Glutamatergic neuron (in vitro differentiated cells): ENCODE results near the gene SLC17A7. TPM values are rescaled to one million over a fixed set of nuclear protein-coding genes. Genes with fewer than 3 reads are reported as not detected.

ENCODE experiments used
- DNase-seq: peaks from one replicate; pipeline ENCODE4 v3.0.0; 2022
- H3K27ac Mint-ChIP-seq: one replicate; pipeline ENCODE4 v1.8.0; 2020; ENCODE audit warnings: mild to moderate bottlenecking, mixed read lengths, inconsistent platforms; ENCODE audit not compliant: unreplicated experiment
- H3K27me3 Mint-ChIP-seq: one replicate; pipeline ENCODE4 v1.8.0; 2020; ENCODE audit warnings: mild to moderate bottlenecking, moderate library complexity, mixed read lengths, inconsistent platforms; ENCODE audit not compliant: unreplicated experiment
- H3K36me3 Mint-ChIP-seq: one replicate; pipeline ENCODE4 v1.8.0; 2020; ENCODE audit warnings: mild to moderate bottlenecking, mixed read lengths, inconsistent platforms; ENCODE audit not compliant: unreplicated experiment
- H3K4me1 Mint-ChIP-seq: one replicate; pipeline ENCODE4 v1.8.0; 2020; ENCODE audit warnings: mild to moderate bottlenecking, low read depth, mixed read lengths, inconsistent platforms; ENCODE audit not compliant: unreplicated experiment
- H3K4me3 Mint-ChIP-seq: one replicate; pipeline ENCODE4 v1.8.0; 2020; ENCODE audit warnings: mild to moderate bottlenecking, mixed read lengths, inconsistent platforms; ENCODE audit not compliant: unreplicated experiment
- H3K9me3 Mint-ChIP-seq: one replicate; pipeline ENCODE4 v1.8.0; 2020; ENCODE audit warnings: mild to moderate bottlenecking, moderate library complexity, mixed read lengths, inconsistent platforms; ENCODE audit not compliant: unreplicated experiment
- CTCF ChIP-seq: fragments of 200-600 bp; sonication (generic); IDR thresholded peaks from one replicate; pipeline ENCODE4 v1.5.0; 2021; ENCODE audit not compliant: partially characterized antibody, unreplicated experiment
- total RNA-seq: library from RNA; stranded (reverse); fragmentation: NEBNext Ultra II Directional; extraction: Animal tissue kit (Norgen Biotek cat#: 25700); gene quantifications from one replicate; pipeline ENCODE4 v1.2.1, GENCODE V29; 2021; ENCODE audit not compliant: unreplicated experiment

Gene SLC17A7
- total RNA-seq, 1 donor from 2014 or later, result 188 TPM

GRCh38 chr19:49425178-49425577 is 16.1 kb downstream of the SLC17A7 start, which contains the start of gene GFY:
Gene GFY (plus strand): TSS chr19:49425388. CDS start chr19:49426431, 1,043 bp downstream.
- Mint-ChIP-seq H3K4me1 (peaks cover 44% of the 10 kb centered on the region), H3K4me3 (peak within 1 kb of the TSS; percentile 73)

GRCh38 chr19:49423985-49424303 is 17.4 kb downstream of the SLC17A7 start:
- peaks cover 36% of the 10 kb centered on the region for H3K4me1 Mint-ChIP-seq
- no peak for TF ChIP-seq CTCF
- H3K36me3 Mint-ChIP-seq, result no peaks in the 10 kb centered on the region
- peak overlapping the region; percentile 79 for H3K4me3 Mint-ChIP-seq
- H3K27me3 Mint-ChIP-seq, result peaks cover 33% of the 10 kb centered on the region
- peaks cover 21% of the 10 kb centered on the region for H3K9me3 Mint-ChIP-seq
- no peak for DNase-seq
- peak overlapping the region; percentile 24 for H3K27ac Mint-ChIP-seq

More at GRCh38 chr19:49425178-49425577, 16.1 kb downstream of the SLC17A7 start, which contains the start of gene GFY:
- H3K9me3 Mint-ChIP-seq, result peaks cover 21% of the 10 kb centered on the region
- H3K36me3 Mint-ChIP-seq, result peaks cover 7% of the 10 kb centered on the region
- peaks cover 39% of the 10 kb centered on the region for H3K27me3 Mint-ChIP-seq
- no peak for DNase-seq
- no peak within 1 kb of the TSS for H3K27ac Mint-ChIP-seq
- no peak for TF ChIP-seq CTCF

GRCh38 chr19:49423071-49423984 is 18.0 kb downstream of the SLC17A7 start, which contains the start of gene PTH2:
Gene PTH2 (minus strand): TSS chr19:49423441. CDS start chr19:49423339, 102 bp downstream.
- Mint-ChIP-seq H3K36me3 (no peaks in the 10 kb centered on the region), H3K27ac (peak within 1 kb of the TSS; percentile 24), H3K4me1 (peaks cover 34% of the 10 kb centered on the region), H3K27me3 (peaks cover 31% of the 10 kb centered on the region), H3K9me3 (peaks cover 20% of the 10 kb centered on the region), H3K4me3 (peak within 1 kb of the TSS; percentile 88)
- no peak for TF ChIP-seq CTCF
- no peak for DNase-seq

- peak; percentile 79 for TF ChIP-seq CTCF
- peaks cover 28% of the 10 kb centered on the region for H3K27me3 Mint-ChIP-seq
- peak overlapping the region; percentile 88 for H3K4me3 Mint-ChIP-seq
- H3K27ac Mint-ChIP-seq, result peak overlapping the region; percentile 22
- H3K36me3 Mint-ChIP-seq, result no peaks in the 10 kb centered on the region
- H3K4me1 Mint-ChIP-seq, result peaks cover 36% of the 10 kb centered on the region
- H3K9me3 Mint-ChIP-seq, result peaks cover 15% of the 10 kb centered on the region
- peak; percentile 86 for DNase-seq
Observed at GRCh38 chr19:49422407-49423070, 18.8 kb downstream of the SLC17A7 start.
